HT1080 (cell line): ENCODE data around the gene TGDS. TPM values are rescaled to one million over a fixed set of nuclear protein-coding genes. Genes with fewer than 3 reads are reported as not detected.

Experiments used
- total RNA-seq: library from RNA; depleted of rRNA; stranded (reverse); fragments of >200 nt; shearing (Covaris generic); gene quantifications from 2 replicates; pipeline ENCODE4 v1.2.3, GENCODE V29; 2014; rRNA removed

Gene TGDS
- total RNA-seq, 1 experiment from 2014 or later: 16.0 TPM

Other genes with a start within 250 kb of the TGDS start
- 2.2 and 3.2 TPM in 2 replicates for gene DCT, start 116.5 kb downstream of the TGDS start, total RNA-seq
- 7.9 and 9.0 TPM in 2 replicates for gene GPR180, start 5.7 kb upstream of the TGDS start, total RNA-seq
- 0.03 and 0.30 TPM in 2 replicates for gene SOX21, start 116.4 kb upstream of the TGDS start, total RNA-seq